Right renal pelvis (tissue), 4 donors: ENCODE measurements around the gene WDR82. TPM values are rescaled to one million over a fixed set of nuclear protein-coding genes. Genes with fewer than 3 reads are reported as not detected.
"Not testable (repeated sequence)": the region's sequence is repeated elsewhere in the genome, so short reads cannot be mapped to it uniquely, and the experiment has no call there.

Experiments
- DNase-seq, 4 donors: peaks; one replicate each; pipeline ENCODE4 v3.0.0-alpha.2; 2013; ENCODE audit warnings: low read depth in 4 of 4, low spot score in 3 of 4, missing footprints in 1 of 4
- polyA plus RNA-seq, 4 donors: library from polyadenylated mRNA; unstranded; fragments of 120-200 nt; gene quantifications; one replicate each; pipeline ENCODE4 v1.2.1, GENCODE V29; 2013; ENCODE audit not compliant: insufficient read length in 4 of 4

The WDR82 gene
- polyA plus RNA-seq, 4 donors: 92.9 to 110 (median 106) TPM

DNA sequence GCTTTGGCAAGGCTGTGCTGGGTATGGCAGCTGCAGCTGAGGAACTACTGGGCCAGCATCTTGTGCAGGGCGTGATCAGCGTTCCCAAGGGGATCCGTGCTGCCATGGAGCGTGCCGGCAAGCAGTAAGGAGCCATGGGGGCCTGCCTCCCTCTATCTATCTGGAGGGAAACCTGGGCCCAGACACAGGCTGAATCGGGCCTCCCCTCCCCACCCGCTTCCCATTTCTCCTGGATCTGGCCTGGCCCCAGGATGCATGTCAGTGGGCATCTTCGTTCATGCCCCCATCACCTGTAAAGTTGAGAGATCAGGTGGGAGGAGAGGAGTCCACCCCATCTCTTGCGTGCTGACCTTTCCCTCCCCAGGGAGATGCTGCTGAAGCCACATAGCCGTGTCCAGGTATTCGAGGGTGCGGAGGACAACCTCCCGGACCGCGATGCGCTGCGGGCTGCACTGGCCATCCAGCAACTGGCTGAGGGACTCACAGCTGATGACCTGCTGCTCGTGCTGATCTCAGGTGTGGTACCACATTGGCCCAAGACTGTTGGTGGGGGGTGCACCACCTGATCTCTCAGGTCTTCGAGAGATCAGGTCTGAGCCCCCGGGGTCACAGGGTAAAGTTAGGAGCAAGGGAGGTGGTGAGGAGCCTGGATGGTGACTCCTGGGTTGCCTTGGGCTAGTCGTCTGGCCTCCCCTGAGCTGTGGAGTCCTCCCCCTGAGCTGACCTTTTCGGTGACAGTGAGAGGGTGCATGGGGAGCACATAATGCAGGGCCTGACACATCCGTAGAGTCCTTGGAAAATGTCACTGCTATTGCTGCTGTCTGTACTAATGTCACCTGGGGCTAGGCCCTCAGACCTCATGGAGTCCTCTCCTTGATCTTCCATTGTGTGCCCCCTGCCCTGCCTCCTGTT is 12.4 kb upstream of the WDR82 start:
- no peak for DNase-seq

DNA sequence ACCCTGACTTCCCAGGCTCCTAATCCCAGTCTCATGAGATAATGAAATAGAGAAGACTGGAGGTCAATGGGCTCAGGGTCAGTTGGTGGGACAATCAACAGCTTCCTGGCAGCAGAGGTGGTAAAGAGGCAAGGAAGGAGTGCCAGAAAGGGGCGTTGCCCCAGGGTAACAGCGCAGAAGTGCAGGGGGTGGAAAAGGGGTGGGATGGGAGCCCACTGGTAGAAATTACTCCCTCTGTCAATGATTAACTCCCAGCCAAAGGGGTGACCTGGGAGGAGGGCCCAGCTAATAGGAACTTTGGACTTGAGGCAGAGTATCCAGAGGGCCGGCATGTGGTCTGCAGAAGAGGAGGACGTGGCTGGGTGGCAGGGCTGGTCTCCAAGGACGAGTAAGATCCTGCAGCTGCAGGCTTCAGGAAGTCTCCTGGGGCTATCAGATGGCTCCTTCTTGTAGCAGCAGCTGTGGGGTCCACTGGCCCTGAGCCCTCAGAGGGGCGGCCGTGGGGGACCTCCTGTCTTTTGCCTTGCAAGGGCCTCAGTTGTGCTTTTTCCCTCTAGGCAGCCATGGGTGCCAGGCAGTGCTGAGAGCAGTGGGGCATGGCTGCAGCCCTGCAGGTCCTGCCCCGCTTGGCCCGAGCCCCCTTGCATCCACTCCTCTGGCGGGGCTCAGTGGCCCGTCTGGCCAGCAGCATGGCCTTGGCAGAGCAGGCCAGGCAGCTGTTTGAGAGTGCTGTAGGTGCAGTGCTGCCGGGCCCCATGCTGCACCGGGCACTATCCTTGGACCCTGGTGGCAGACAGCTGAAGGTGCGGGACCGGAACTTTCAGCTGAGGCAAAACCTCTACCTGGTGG is 11.5 kb upstream of the WDR82 start:
- DNase-seq: no peak

DNA sequence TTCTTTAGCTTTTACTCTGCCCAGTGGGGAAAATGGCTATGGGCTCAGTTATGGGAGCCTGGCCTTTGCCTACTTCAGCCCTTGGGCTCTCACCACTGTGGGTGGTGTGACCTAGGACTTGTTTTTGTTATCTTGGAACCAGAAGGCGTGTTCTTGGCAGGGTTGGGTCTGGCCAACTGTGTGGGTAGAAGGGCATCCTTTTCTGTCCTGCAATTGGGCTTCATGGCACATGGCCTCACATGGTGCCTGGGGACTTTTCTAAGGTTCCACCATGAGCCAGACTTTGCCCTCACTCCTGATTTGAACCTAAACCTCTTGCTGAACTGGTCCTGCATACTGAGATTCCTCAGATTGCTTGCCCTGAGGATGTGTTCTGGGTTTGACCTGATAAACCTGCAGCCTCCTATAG is 10.9 kb upstream of the WDR82 start:
- DNase-seq: no peak

DNA sequence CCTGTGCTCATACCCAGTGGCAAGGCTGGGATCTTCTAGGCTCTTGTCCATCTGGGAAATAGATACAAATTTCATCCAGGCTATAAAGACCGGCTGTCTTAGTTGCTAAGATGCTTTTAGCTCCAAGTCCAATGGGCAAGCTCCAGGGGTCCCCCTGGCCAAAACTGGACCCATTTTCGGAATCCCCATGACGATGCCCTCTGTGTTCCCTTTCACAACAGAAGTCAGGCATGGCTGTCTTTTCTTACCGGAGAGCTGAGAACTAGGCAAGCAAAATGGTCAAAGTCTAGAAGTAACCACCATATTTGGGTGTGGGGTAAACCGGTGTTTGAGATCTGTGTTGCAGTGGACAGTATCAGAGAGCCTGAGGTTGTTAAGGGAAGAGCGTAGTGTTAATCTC is 10.2 kb upstream of the WDR82 start:
- DNase-seq: no peak

GRCh38 chr3:52286777-52287110 is 8.3 kb upstream of the WDR82 start:
- DNase-seq: no peak

GRCh38 chr3:52284051-52284450 is 5.6 kb upstream of the WDR82 start:
- DNase-seq: not testable (repeated sequence)

- DNase-seq: no peak
Measured at GRCh38 chr3:52283306-52283705, 4.9 kb upstream of the WDR82 start.

- DNase-seq: no peak
Measured at GRCh38 chr3:52281981-52282801, 3.7 kb upstream of the WDR82 start.

GRCh38 chr3:52280050-52280461 is 1.6 kb upstream of the WDR82 start:
- no peak for DNase-seq

DNA sequence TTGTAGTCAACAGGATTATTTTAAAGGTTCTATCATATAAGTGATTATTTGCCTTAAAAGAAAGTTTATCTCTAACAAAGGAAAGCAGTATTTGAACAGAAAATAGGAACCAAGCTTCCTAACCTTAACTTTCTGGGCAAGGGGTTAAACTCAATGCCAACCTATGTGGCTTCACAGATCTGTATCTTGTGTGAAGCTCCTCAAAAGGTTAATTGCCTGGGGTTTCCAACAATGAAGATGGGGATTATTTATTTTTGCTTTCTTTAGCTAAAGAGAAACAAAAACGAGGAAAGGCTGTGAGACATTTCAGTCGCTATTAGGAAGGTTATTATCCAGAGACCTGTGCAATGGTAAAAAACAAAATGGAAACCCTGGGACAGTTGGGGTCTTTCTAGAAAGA is 1.1 kb upstream of the WDR82 start:
- DNase-seq: no peak

DNA sequence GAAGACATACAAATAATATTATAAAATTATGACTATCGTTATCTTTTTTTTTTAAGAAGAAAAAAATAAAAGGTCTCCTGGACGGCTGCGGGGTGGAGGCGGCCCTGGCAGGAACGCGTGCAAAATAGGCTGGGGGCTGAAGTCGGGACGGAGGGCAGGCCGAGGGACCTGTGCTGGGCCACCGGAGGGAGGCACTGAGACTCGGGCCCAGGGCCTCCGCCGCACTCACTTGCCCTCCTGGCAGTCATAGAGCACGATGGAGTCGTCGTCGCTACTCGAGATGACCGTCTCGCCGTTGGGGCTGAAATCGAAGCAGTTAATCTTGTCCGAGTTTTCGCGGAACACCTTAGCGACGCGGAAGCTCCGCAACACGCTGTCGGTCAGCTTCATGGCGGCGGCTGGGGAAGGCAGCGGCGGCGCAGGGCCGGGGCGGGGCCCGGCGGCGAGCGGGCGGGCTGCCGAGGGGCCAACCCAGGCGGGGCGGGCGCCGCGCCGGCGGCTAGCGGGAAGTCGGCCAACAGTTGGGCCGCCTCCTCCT is 408 bp downstream of the WDR82 start:
- no peak for DNase-seq

GRCh38 chr3:52277071-52277964 is 1.1 kb downstream of the WDR82 start:
- DNase-seq: peak in 1 of 4 donors; percentile 53

DNA sequence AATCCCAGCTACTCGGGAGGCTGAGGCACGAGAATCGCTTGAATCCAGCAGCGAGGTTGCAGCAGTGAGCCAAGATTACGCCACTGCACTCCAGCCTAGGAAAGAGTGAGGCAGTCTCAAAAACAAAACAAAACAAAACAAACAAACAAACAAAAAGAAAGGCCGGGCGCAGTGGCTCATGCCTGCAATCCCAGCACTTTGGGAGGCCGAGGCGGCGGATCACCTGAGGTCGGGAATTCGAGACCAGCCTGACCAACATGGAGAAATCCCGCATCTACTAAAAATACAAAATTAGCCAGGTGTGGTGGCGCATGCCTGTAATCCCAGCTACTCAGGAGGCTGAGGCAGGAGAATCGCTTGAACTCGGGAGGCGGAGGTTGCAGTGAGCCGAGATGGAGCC is 3.7 kb downstream of the WDR82 start:
- not testable (repeated sequence) for DNase-seq

DNA sequence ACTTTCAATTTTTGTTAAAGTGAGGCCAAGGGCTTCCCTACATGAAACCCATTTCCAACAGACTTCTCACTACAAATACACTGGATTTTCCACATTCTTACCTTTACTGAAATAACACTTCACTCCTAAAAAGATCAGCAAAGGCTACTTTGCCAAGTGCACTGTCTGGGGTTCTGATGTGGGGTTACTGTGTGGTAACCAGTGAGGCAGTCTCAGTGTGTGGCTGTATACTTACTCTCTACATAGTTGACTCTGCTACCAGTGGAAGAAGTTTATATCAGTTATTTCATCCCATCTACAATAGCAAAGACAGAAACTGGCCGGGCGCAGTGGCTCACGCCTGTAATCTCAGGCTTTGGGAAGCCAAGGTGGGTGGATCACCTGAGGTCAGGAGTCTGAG is 5.6 kb downstream of the WDR82 start:
- no peak for DNase-seq

GRCh38 chr3:52272172-52272571 is 6.3 kb downstream of the WDR82 start:
- not testable (repeated sequence) for DNase-seq

DNA sequence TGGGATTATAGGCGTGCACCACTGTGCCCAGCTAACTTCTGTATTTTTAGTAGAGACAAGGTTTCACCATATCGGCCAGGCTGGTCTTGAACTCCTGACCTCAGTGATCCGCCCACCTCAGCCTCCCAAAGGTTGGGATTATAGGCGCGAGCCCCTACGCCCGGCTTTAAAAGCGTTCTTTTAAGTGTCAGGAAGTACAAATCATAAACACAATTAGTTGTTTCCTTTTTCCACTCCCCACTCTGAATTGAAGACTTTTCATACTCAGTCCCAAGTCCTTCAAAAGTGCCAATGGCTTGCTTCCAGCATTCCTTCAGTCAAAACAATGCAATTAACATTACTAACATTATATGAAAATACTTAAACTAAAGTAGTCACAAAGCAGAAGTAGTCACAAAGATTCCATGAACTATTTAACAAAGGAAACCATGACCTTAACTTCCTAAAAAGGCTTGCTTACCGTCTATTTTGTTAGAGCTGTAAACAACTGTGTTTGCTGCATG is 8.1 kb downstream of the WDR82 start:
- no peak for DNase-seq

GRCh38 chr3:52269776-52270175 is 8.7 kb downstream of the WDR82 start:
- no peak for DNase-seq

- no peak for DNase-seq
Measured at GRCh38 chr3:52268036-52268435, 10.4 kb downstream of the WDR82 start.

DNA sequence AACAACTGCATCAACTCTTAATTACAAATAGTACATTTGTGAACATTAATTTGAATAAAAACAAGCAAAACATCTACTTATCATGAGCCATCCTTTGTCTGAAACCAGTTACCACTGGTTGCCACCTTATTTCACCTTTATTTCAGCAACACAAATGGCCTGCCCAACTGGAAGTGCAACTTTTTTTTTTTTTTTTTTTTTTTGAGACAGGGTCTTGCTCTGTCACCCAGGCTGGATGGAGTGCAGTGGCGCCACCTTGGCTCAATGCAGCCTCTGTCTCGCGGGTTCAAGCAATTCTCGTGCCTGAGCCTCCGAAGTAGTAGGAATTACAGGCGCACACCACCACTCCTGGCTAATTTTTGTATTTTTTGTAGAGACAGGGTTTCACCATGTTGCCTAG is 13.1 kb downstream of the WDR82 start:
- DNase-seq: no peak
